K562 (cell line): ENCODE measurements around the gene ZCCHC8. TPM values are rescaled to one million over a fixed set of nuclear protein-coding genes. Genes with fewer than 3 reads are reported as not detected.

Source experiments
- ATAC-seq: fragments of 200-7000 bp; cut with Tn5 transposase; 3 replicates; pipeline ENCODE4 v1.9.1; 2020; ENCODE audit warnings: moderate library complexity
- BruUV-seq: library from RNA; stranded (reverse); fragments of 400-500 nt; replicated peaks from 2 replicates; lab custom pipeline; 2021; lab: Mats Ljungman, UMichigan
- CTCF ChIA-PET: fragments of 300-600 bp; formaldehyde crosslinking; extraction: SDS; loops from one replicate; lab custom pipeline; 2021; ENCODE audit warnings: low intra/inter-chr PET ratio; lab: Yijun Ruan, JAX
- POLR2A ChIA-PET: fragments of 300-600, 350-650 bp; sonication (Branson Sonifier 250); formaldehyde crosslinking; extraction: SDS; loops from one replicate; lab custom pipeline; 2021; ENCODE audit warnings: antibody characterized with exemption, inconsistent platforms; lab: Yijun Ruan, JAX
- DNase-seq, 4 experiments: peaks; one replicate each; pipeline versions ENCODE4 v3.0.0 to v3.0.0-alpha.2; 2011 to 2018; ENCODE audit warnings: low spot score in 3 of 4, mixed read lengths in 3 of 4; ENCODE audit errors: extremely low read depth in 1 of 4
- FAIRE-seq: peaks from 2 replicates; lab custom pipeline; 2011; peaks lifted over from hg19 to GRCh38; lab: Jason Lieb, UNC
- H2AFZ ChIP-seq: 2 replicates; pipeline ENCODE4 v1.6.0; 2011; ENCODE audit warnings: low read depth, low read length, control low read depth, inconsistent platforms
- H3K27ac ChIP-seq: fragments of 200-600 bp; 3 replicates; pipeline ENCODE4 v1.8.0; 2011; ENCODE audit warnings: low read depth, mild to moderate bottlenecking, control low read depth, inconsistent platforms, low read length, moderate library complexity, mixed read lengths; ENCODE audit errors: extremely low read depth
- H3K27me3 ChIP-seq, 2 experiments: fragments of 300-600 bp in 1 of 2; 2 replicates in 1 of 2; 3 replicates in 1 of 2; pipeline versions ENCODE4 v1.6.0 to v1.8.0; 2011; ENCODE audit warnings: inconsistent platforms in 2 of 2, low read length in 2 of 2, mild to moderate bottlenecking in 1 of 2, mixed read lengths in 1 of 2, moderate library complexity in 1 of 2; ENCODE audit not compliant: control insufficient read depth in 2 of 2, insufficient read depth in 2 of 2
- H3K36me3 ChIP-seq: fragments of 300-600 bp; 3 replicates; pipeline ENCODE4 v1.8.0; 2011; ENCODE audit warnings: mild to moderate bottlenecking, low read length, inconsistent platforms; ENCODE audit not compliant: control insufficient read depth, insufficient read depth
- H3K4me1 ChIP-seq, 2 experiments: fragments of 200-600 bp in 1 of 2; replicated peaks in 1 of 2; 2 replicates in 1 of 2; 3 replicates in 1 of 2; pipeline versions ENCODE4 v1.5.1 to v1.8.0; 2011; ENCODE audit warnings: inconsistent platforms in 2 of 2, low read length in 2 of 2, mild to moderate bottlenecking in 1 of 2, mixed read lengths in 1 of 2, moderate library complexity in 1 of 2; ENCODE audit not compliant: control insufficient read depth in 2 of 2, insufficient read depth in 2 of 2
- H3K4me2 ChIP-seq: 2 replicates; pipeline ENCODE4 v1.6.1; 2011; ENCODE audit warnings: low read length, control low read depth, inconsistent platforms, mixed read lengths; ENCODE audit not compliant: insufficient read depth
- H3K4me3 ChIP-seq: fragments of 200-600 bp; sonication (generic), shearing (Covaris generic); 2 replicates; pipeline ENCODE4 v1.5.1; 2016; ENCODE audit warnings: control low read depth, inconsistent platforms
- H3K79me2 ChIP-seq: fragments of 200-600 bp; 3 replicates; pipeline ENCODE4 v1.8.0; 2011; ENCODE audit warnings: low read length, inconsistent platforms; ENCODE audit not compliant: control insufficient read depth, insufficient read depth
- H3K9ac ChIP-seq, 2 experiments: 2 replicates each; pipeline versions ENCODE4 v1.6.0 to v1.6.1; 2011; ENCODE audit warnings: low read depth in 2 of 2, low read length in 2 of 2, control low read depth in 1 of 2, inconsistent platforms in 1 of 2, mild to moderate bottlenecking in 1 of 2, mixed read lengths in 1 of 2; ENCODE audit not compliant: insufficient read depth in 1 of 2
- H3K9me1 ChIP-seq: one replicate; pipeline ENCODE4 v1.6.0; 2011; ENCODE audit warnings: inconsistent platforms, mild to moderate bottlenecking, low read length, moderate library complexity; ENCODE audit not compliant: control insufficient read depth, insufficient read depth
- H3K9me3 ChIP-seq: replicated peaks from 2 replicates; pipeline ENCODE4 v1.5.1; 2011; ENCODE audit warnings: low read depth, low read length, inconsistent platforms; ENCODE audit not compliant: control insufficient read depth, insufficient read depth
- H4K20me1 ChIP-seq: replicated peaks from 2 replicates; pipeline ENCODE4 v1.6.1; 2011; ENCODE audit warnings: low read length, inconsistent platforms, mixed read lengths; ENCODE audit not compliant: control insufficient read depth, insufficient read depth
- ARID3B ChIP-seq: fragments of 250-450 bp; sonication (Bioruptor Pico); IDR thresholded peaks from 2 replicates; pipeline ENCODE4 v1.4.0; 2020; ENCODE audit warnings: borderline replicate concordance
- HMBOX1 ChIP-seq: sonication (generic); IDR thresholded peaks from 2 replicates; pipeline ENCODE4 v1.6.1; 2016
- POLR2G ChIP-seq: fragments of 200-400 bp; formaldehyde crosslinking; IDR thresholded peaks from 2 replicates; pipeline ENCODE4 v1.6.1; 2017; ENCODE audit warnings: low read depth, mild to moderate bottlenecking, antibody characterized with exemption, low read length, moderate library complexity
- RBFOX2 ChIP-seq: fragments of 200-400 bp; formaldehyde crosslinking; IDR thresholded peaks from 2 replicates; pipeline ENCODE4 v1.6.1; 2017; ENCODE audit warnings: low read depth, mild to moderate bottlenecking, low read length, moderate library complexity
- THRB ChIP-seq: fragments of 450-650 bp; formaldehyde crosslinking; conservative IDR thresholded peaks from 2 replicates; pipeline ENCODE4 v1.4.0; 2022; ENCODE audit warnings: mild to moderate bottlenecking, missing genetic modification characterization
- ZBTB49 ChIP-seq: sonication (generic); formaldehyde crosslinking; IDR thresholded peaks from 2 replicates; pipeline ENCODE4 v1.8.0; 2022; ENCODE audit warnings: missing genetic modification reagents, mild to moderate bottlenecking, borderline replicate concordance
- ZNF316 ChIP-seq: fragments of 450-650 bp; IDR thresholded peaks from 2 replicates; pipeline ENCODE4 v1.6.1; 2016
- ZNF717 ChIP-seq: fragments of 250-450 bp; sonication (Bioruptor Pico); IDR thresholded peaks from 2 replicates; pipeline ENCODE4 v1.5.0; 2021
- WGBS: fragments of 100-300 bp; shearing (Covaris generic); methylation state at CpG from one replicate; pipeline ENCODE4 v1.1.6; 2016; ENCODE audit warnings: low coverage, mixed read lengths; ENCODE audit not compliant: insufficient coverage; ENCODE audit errors: missing lambda C conversion rate; 5-methylcytosine and 5-hydroxymethylcytosine counted together
- in situ Hi-C: fragments of 300-500 bp; cut with MboI; formaldehyde crosslinking; loops from 4 replicates; pipeline ENCODE4 v1.15.0; 2018; ENCODE audit warnings: inconsistent platforms, mixed read lengths
- intact Hi-C: fragments of 100-400 bp; cut with micrococcal nuclease; formaldehyde crosslinking; loops from 2 replicates; pipeline ENCODE4 v1.14.2; 2022
- polyA plus RNA-seq, 8 experiments: library from polyadenylated mRNA; depleted of rRNA in 4 of 8; stranded (reverse) in 5 of 8; unstranded in 3 of 8; fragments of >200 nt; fragmentation: Nextera tagmentation in 2 of 8; fragmentation: Illumina TruSeq in 1 of 8; extraction: Ambion mirVana in 2 of 8; extraction: Trizol in 1 of 8; gene quantifications; 2 replicates each; pipeline versions ENCODE4 v1.2.1 to v1.2.3, GENCODE V29; 2011 to 2014; ENCODE audit warnings: inconsistent platforms in 1 of 8, missing spikeins in 1 of 8
- total RNA-seq, 7 experiments: library from RNA; depleted of rRNA in 6 of 7; stranded (reverse); fragments of >200 nt in 6 of 7; fragmentation: Illumina TruSeq in 2 of 7; extraction: Trizol in 2 of 7; gene quantifications; 2 replicates each; pipeline versions ENCODE4 v1.2.1 to v1.2.3, GENCODE V29; 2011 to 2021; ENCODE audit warnings: low replicate concordance in 1 of 7

The ZCCHC8 gene
- total and polyA plus RNA-seq, 9 of the 15 experiments (the other 6 are each of a cell fraction or from before 2014, with no cell fraction given): 14.8 to 50.9 (median 34.1) TPM

GRCh38 chr12:122526683-122527477, 26.1 kb upstream of the ZCCHC8 start, which contains the start of the genes KNTC1 and RSRC2 (continued):
- TF ChIP-seq ARID3B (CRISPR knock-in tag): no peak
- peak; percentile 77; the same call in 1 of the 2 replicates for TF ChIP-seq THRB (CRISPR knock-in tag)

- peaks cover 37% of the 10 kb centered on the region for H4K20me1 ChIP-seq
- WGBS: 3% methylated on average over 8 of the region's 8 CpGs
- peak overlapping the region; percentile 82 for H3K4me2 ChIP-seq
- DNase-seq (no peak), FAIRE-seq (peak; percentile 61), ATAC-seq (no peak)
- H3K4me3 ChIP-seq: peak overlapping the region; percentile 62
- intact Hi-C loops: no loop called here
- ChIA-PET POLR2A (interaction anchor here (1.0 to 6.5 kb wide), 11 partner anchors 9 to 124 kb away, joined by 3 to 73 read pairs (median 6); partner anchors contain the start of gene ZCCHC8), CTCF (no interaction called here)
- in situ Hi-C loops: no loop called here
- no peaks in the 10 kb centered on the region for H3K9me1 ChIP-seq
- peaks cover 73% of the 10 kb centered on the region for H3K36me3 ChIP-seq
- H2AFZ ChIP-seq: no peak overlapping the region
- no peaks in the 10 kb centered on the region for H3K27me3 ChIP-seq
- H3K27ac ChIP-seq: peak overlapping the region; percentile 54
- H3K9me3 ChIP-seq: no peaks in the 10 kb centered on the region
- peak overlapping the region in 1 of 2 experiments; percentile 98; a peak in 3 of 4 replicates for H3K9ac ChIP-seq
- H3K79me2 ChIP-seq: peaks cover 96% of the 10 kb centered on the region
- H3K4me1 ChIP-seq: peaks cover 4 to 21% of the 10 kb centered on the region in 2 experiments; a peak in 2 of 5 replicates
- BruUV-seq: no TSS peak
- 0 out of 2 replicates have a peak, but pooled peaks have one; percentile 23 for TF ChIP-seq HMBOX1
- peak; percentile 70 for TF ChIP-seq RBFOX2
- TF ChIP-seq POLR2G: 0 out of 2 replicates have a peak, but pooled peaks have one; percentile 26
- peak; percentile 33; the same call in 1 of the 2 replicates for TF ChIP-seq ZNF717
- peak; percentile 88 for TF ChIP-seq ZNF316
- TF ChIP-seq ZBTB49 (CRISPR knock-in tag): no peak
Observed at GRCh38 chr12:122523846-122524718, 23.4 kb upstream of the ZCCHC8 start.
